Measurements from ENCODE around the gene GXYLT2. TPM values are rescaled to one million over a fixed set of nuclear protein-coding genes. Genes with fewer than 3 reads are reported as not detected.

Gene GXYLT2
- total RNA-seq, 1 experiment from 2014 or later, result 6.1 TPM

GRCh38 chr3:72997421-72997961 is 109.6 kb downstream of the GXYLT2 start:
- ATAC-seq (peak; percentile 40; the same call in 1 of the 2 replicates), DNase-seq (ENCODE audit: low read depth, low spot score) (no peak)
- peaks cover 26% of the 10 kb centered on the region for H3K36me3 ChIP-seq (ENCODE audit: control insufficient read depth, insufficient read depth, low read length)
- no peaks in the 10 kb centered on the region for H3K9me3 ChIP-seq (ENCODE audit: control insufficient read depth, insufficient read depth, low read depth, low read length)
- intact Hi-C loops (cut with micrococcal nuclease; ENCODE audit: unreplicated experiment), result no loop called here
- ChIA-PET POLR2A (no interaction called here), CTCF (no interaction called here)
- peak; percentile 53 for TF ChIP-seq CTCF (IDR thresholded peaks at IDR 0.05)
- no peak; the same call in 1 of the 2 replicates for TF ChIP-seq TCF7L2 (IDR thresholded peaks at IDR 0.05; ENCODE audit: low read depth, low read length)
- no peak for TF ChIP-seq POLR2AphosphoS5 (IDR thresholded peaks at IDR 0.05; ENCODE audit: low read depth, low read length)
- TF ChIP-seq SIN3A (IDR thresholded peaks at IDR 0.05; ENCODE audit: borderline replicate concordance, insufficient read depth, low read depth, low read length), result 0 out of 2 replicates have a peak, but pooled peaks have one; percentile 14
- in situ Hi-C loops (cut with HindIII; ENCODE audit: low pct_unique_long_range_greater_than_20kb, low sequenced_read_pairs), result no loop called here
- H3K27ac ChIP-seq (ENCODE audit: low read length), result peak overlapping the region; percentile 93
- no TSS peak for BruUV-seq (replicated peaks)
- no peaks in the 10 kb centered on the region for H3K27me3 ChIP-seq (ENCODE audit: control insufficient read depth, insufficient read depth, low read length)
- H3K4me3 ChIP-seq (ENCODE audit: low read depth in 2 of 2, low read length in 2 of 2), result peak overlapping the region; percentile 84 to 90
- H3K4me1 ChIP-seq (ENCODE audit: control insufficient read depth, insufficient read depth, low read length), result peaks cover 16% of the 10 kb centered on the region; the same call in 1 of the 2 replicates

GRCh38 chr3:72998466-72998865 is 110.6 kb downstream of the GXYLT2 start:
- intact Hi-C loops (cut with micrococcal nuclease; ENCODE audit: unreplicated experiment), result no loop called here
- peak overlapping the region; percentile 93 for H3K27ac ChIP-seq (ENCODE audit: low read length)
- DNase-seq (ENCODE audit: low read depth, low spot score), result no peak
- H3K36me3 ChIP-seq (ENCODE audit: control insufficient read depth, insufficient read depth, low read length), result peaks cover 26% of the 10 kb centered on the region
- BruUV-seq (replicated peaks), result no TSS peak
- peaks cover 16% of the 10 kb centered on the region; the same call in 1 of the 2 replicates for H3K4me1 ChIP-seq (ENCODE audit: control insufficient read depth, insufficient read depth, low read length)
- H3K4me3 ChIP-seq (ENCODE audit: low read depth in 2 of 2, low read length in 2 of 2), result peak overlapping the region; percentile 84 to 90
- no peak for ATAC-seq
- CTCF ChIA-PET, result no interaction called here
- POLR2A ChIA-PET, result no interaction called here
- in situ Hi-C loops (cut with HindIII; ENCODE audit: low pct_unique_long_range_greater_than_20kb, low sequenced_read_pairs), result no loop called here
- TF ChIP-seq CTCF (IDR thresholded peaks at IDR 0.05) (no peak), SIN3A (IDR thresholded peaks at IDR 0.05; ENCODE audit: borderline replicate concordance, insufficient read depth, low read depth, low read length) (no peak), TCF7L2 (IDR thresholded peaks at IDR 0.05; ENCODE audit: low read depth, low read length) (no peak), POLR2AphosphoS5 (IDR thresholded peaks at IDR 0.05; ENCODE audit: low read depth, low read length) (no peak), REST (IDR thresholded peaks at IDR 0.05; ENCODE audit: insufficient read depth in 1 of 2, low read depth in 2 of 2, low read length in 1 of 2) (no peak)
- H3K9me3 ChIP-seq (ENCODE audit: control insufficient read depth, insufficient read depth, low read depth, low read length), result no peaks in the 10 kb centered on the region
- no peaks in the 10 kb centered on the region for H3K27me3 ChIP-seq (ENCODE audit: control insufficient read depth, insufficient read depth, low read length)
